ENCODE measurements around the gene AMT.
"Not testable (repeated sequence)": the region's sequence is repeated elsewhere in the genome, so short reads cannot be mapped to it uniquely, and the experiment has no call there.

The AMT gene

DNA sequence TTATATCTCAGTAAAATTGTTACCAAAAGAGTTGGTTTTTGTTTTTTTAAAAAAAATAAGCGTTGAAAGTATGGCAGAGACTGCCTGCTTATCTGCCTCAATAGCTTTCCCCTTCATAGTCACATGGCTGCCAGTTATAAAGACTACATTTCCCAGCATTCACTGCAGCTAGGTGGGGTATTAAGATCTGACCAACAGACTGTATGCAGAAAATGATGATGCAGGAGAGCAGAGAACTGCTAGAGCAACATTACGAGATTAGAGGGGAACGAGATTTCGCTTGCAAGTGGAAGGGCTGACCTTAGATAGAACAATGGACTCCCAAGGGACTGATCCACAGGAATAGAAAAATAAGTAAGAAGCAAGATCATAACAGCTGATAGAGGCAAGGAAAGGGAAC lies 24.8 kb downstream of the AMT start:
- WGBS (ENCODE audit: insufficient coverage) = 97% methylated on average over 4 of the region's 4 CpGs
- Histone ChIP-seq H3K27me3 (replicated peaks in 2 of 5; ENCODE audit: control insufficient read depth in 4 of 5, insufficient read depth in 5 of 5, low read length in 4 of 5) (no peaks in the 10 kb centered on the region), H3K36me3 (ENCODE audit: control insufficient read depth in 4 of 4, insufficient read depth in 4 of 4, low read length in 3 of 4) (peaks cover 5 to 30% (median 17%) of the 10 kb centered on the region in 4 experiments), H3K9me3 (ENCODE audit: control extremely low read depth in 1 of 5, control insufficient read depth in 4 of 5, insufficient read depth in 2 of 5, low read depth in 1 of 5, low read length in 4 of 5) (no peaks in the 10 kb centered on the region), H3K4me1 (ENCODE audit: control extremely low read depth in 1 of 4, control insufficient read depth in 4 of 4, insufficient read depth in 4 of 4, low read length in 3 of 4) (peaks cover 0 to 25% (median 7%) of the 10 kb centered on the region in 4 experiments), H3K4me3 (ENCODE audit: control insufficient read depth in 1 of 7, extremely low read depth in 1 of 7, insufficient read depth in 4 of 7, low read depth in 2 of 7, low read length in 6 of 7) (no peak overlapping the region), H3K27ac (ENCODE audit: insufficient read depth in 1 of 2, low read depth in 1 of 2, low read length in 2 of 2, poor library complexity in 1 of 2, severe bottlenecking in 2 of 2) (peak overlapping the region in 1 of 2 experiments; percentile 32)
- ChIA-PET CTCF (interaction anchor here (1.3 kb wide), 1 partner anchor 18 kb away, joined by 3 read pairs; no protein-coding TSS in a partner anchor), POLR2A (no interaction called here)
- DNase-seq = peak in 2 of 3 donors; percentile 46 to 68

DNA sequence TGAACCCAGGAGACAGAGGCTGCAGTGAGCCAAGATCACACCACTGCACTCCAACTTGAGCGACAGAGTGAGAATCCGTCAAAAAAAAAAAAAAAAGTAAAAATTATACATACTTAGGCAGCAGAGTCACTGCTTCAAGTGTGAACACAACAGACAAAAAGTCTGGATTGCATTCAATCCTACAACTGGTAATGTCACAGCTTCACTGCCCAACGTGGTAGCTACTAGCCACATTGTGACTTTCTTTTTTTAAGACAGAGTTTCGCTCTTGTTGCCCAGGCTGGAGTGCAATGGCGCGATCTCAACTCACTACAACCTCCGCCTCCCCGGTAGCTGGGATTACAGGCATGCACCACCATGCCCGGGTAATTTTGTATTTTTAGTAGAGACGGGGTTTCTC lies 31.0 kb downstream of the AMT start:
- POLR2A ChIA-PET = interaction anchor here (0.6 kb wide), 1 partner anchor 209 kb away, joined by 8 read pairs; no protein-coding TSS in a partner anchor
- CTCF ChIA-PET = interaction anchor here (1.0 kb wide), 1 partner anchor 58 kb away, joined by 5 read pairs; no protein-coding TSS in a partner anchor
- Histone ChIP-seq H3K4me1 (ENCODE audit: control extremely low read depth in 1 of 4, control insufficient read depth in 4 of 4, insufficient read depth in 4 of 4, low read length in 3 of 4) (peaks cover 3 to 12% (median 4%) of the 10 kb centered on the region in 4 experiments), H3K36me3 (ENCODE audit: control insufficient read depth in 4 of 4, insufficient read depth in 4 of 4, low read length in 3 of 4) (peaks cover 4 to 23% (median 19%) of the 10 kb centered on the region in 4 experiments)
- WGBS (ENCODE audit: insufficient coverage) = 98% methylated on average over 5 of the region's 10 CpGs
- not testable (repeated sequence) for H3K27ac ChIP-seq (ENCODE audit: insufficient read depth in 1 of 2, low read depth in 1 of 2, low read length in 2 of 2, poor library complexity in 1 of 2, severe bottlenecking in 2 of 2); DNase-seq; H3K27me3 ChIP-seq (replicated peaks in 2 of 5; ENCODE audit: control insufficient read depth in 4 of 5, insufficient read depth in 5 of 5, low read length in 4 of 5); H3K9me3 ChIP-seq (ENCODE audit: control extremely low read depth in 1 of 5, control insufficient read depth in 4 of 5, insufficient read depth in 2 of 5, low read depth in 1 of 5, low read length in 4 of 5); H3K4me3 ChIP-seq (ENCODE audit: control insufficient read depth in 1 of 7, extremely low read depth in 1 of 7, insufficient read depth in 4 of 7, low read depth in 2 of 7, low read length in 6 of 7)

DNA sequence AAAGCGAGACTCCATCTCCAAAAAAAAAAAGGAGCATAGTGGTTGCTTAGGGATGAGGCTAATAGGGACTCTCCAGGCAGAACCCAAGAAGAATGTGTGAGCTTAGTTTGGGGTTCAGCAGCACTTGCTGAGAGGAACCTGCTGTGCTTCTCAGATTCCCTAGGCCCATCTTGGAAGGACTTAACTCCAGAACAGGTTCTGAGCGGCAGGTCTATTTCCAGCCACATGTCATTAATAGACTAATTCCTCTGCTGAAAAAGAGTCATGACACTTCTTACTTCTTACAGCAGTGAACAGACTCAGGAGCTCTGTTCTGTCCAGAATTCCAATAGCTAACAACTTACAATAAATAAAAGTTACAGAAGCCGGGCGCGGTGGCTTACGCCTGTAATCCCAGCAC lies 33.0 kb downstream of the AMT start:
- Histone ChIP-seq H3K27ac (ENCODE audit: insufficient read depth in 1 of 2, low read depth in 1 of 2, low read length in 2 of 2, poor library complexity in 1 of 2, severe bottlenecking in 2 of 2) (no peak overlapping the region), H3K4me1 (ENCODE audit: control extremely low read depth in 1 of 4, control insufficient read depth in 4 of 4, insufficient read depth in 4 of 4, low read length in 3 of 4) (peaks cover 9 to 14% (median 13%) of the 10 kb centered on the region in 4 experiments), H3K36me3 (ENCODE audit: control insufficient read depth in 4 of 4, insufficient read depth in 4 of 4, low read length in 3 of 4) (peaks cover 0 to 13% (median 7%) of the 10 kb centered on the region in 4 experiments), H3K27me3 (replicated peaks in 2 of 5; ENCODE audit: control insufficient read depth in 4 of 5, insufficient read depth in 5 of 5, low read length in 4 of 5) (no peaks in the 10 kb centered on the region), H3K4me3 (ENCODE audit: control insufficient read depth in 1 of 7, extremely low read depth in 1 of 7, insufficient read depth in 4 of 7, low read depth in 2 of 7, low read length in 6 of 7) (no peak overlapping the region), H3K9me3 (ENCODE audit: control extremely low read depth in 1 of 5, control insufficient read depth in 4 of 5, insufficient read depth in 2 of 5, low read depth in 1 of 5, low read length in 4 of 5) (no peaks in the 10 kb centered on the region)
- POLR2A ChIA-PET = interaction anchor here (0.5 to 1.4 kb wide), 5 partner anchors 15 to 400 kb away, joined by 3 to 6 read pairs (median 4); no protein-coding TSS in a partner anchor
- no peak for DNase-seq
- CTCF ChIA-PET = interaction anchor here (1.2 to 2.0 kb wide), 5 partner anchors 9 to 50 kb away, joined by 3 to 8 read pairs (median 4); partner anchors contain the start of gene USP4
- 100% methylated on average over 2 of the region's 6 CpGs for WGBS (ENCODE audit: insufficient coverage)

DNA sequence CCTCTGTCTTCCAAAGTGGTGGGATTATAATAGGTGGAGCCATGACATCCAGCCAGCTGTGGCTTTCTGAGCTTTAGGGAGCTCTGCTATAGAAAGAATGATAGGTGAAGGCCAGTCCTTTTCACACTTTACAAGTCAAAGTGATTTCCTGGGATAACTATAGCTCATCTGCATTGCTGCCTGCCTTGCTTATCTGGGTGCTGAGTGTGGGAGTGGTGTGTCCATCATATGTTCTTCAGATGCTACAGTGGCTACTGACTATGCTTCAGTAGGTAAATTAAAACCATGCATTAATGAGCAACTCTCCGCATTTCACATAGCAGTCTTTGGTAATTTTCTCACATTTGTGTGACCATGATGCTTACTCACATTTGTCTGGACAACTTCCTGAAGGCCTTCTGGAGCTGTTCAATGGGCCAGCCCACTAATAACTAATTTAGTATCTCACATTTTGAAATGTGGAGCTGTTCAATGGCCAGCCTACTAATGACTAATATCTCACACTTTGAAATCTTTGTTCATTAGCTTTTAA lies 33.9 kb downstream of the AMT start:
- H3K9me3 ChIP-seq (ENCODE audit: control extremely low read depth in 1 of 5, control insufficient read depth in 4 of 5, insufficient read depth in 2 of 5, low read depth in 1 of 5, low read length in 4 of 5) = no peaks in the 10 kb centered on the region
- peaks cover 9 to 14% (median 13%) of the 10 kb centered on the region in 4 experiments for H3K4me1 ChIP-seq (ENCODE audit: control extremely low read depth in 1 of 4, control insufficient read depth in 4 of 4, insufficient read depth in 4 of 4, low read length in 3 of 4)
- WGBS (ENCODE audit: insufficient coverage) = 100% methylated on average over 1 of the region's 1 CpG
- peaks cover 0 to 13% (median 6%) of the 10 kb centered on the region in 4 experiments for H3K36me3 ChIP-seq (ENCODE audit: control insufficient read depth in 4 of 4, insufficient read depth in 4 of 4, low read length in 3 of 4)
- ChIA-PET CTCF (interaction anchor here (1.0 to 2.0 kb wide), 6 partner anchors 11 to 49 kb away, joined by 3 to 8 read pairs (median 4); partner anchors contain the start of gene USP4), POLR2A (interaction anchor here (1.0 to 1.4 kb wide), 2 partner anchors 15 to 16 kb away, joined by 3 read pairs; no protein-coding TSS in a partner anchor)
- H3K4me3 ChIP-seq (ENCODE audit: control insufficient read depth in 1 of 7, extremely low read depth in 1 of 7, insufficient read depth in 4 of 7, low read depth in 2 of 7, low read length in 6 of 7) = no peak overlapping the region
- no peak overlapping the region for H3K27ac ChIP-seq (ENCODE audit: insufficient read depth in 1 of 2, low read depth in 1 of 2, low read length in 2 of 2, poor library complexity in 1 of 2, severe bottlenecking in 2 of 2)
- DNase-seq = no peak
- no peaks in the 10 kb centered on the region for H3K27me3 ChIP-seq (replicated peaks in 2 of 5; ENCODE audit: control insufficient read depth in 4 of 5, insufficient read depth in 5 of 5, low read length in 4 of 5)

DNA sequence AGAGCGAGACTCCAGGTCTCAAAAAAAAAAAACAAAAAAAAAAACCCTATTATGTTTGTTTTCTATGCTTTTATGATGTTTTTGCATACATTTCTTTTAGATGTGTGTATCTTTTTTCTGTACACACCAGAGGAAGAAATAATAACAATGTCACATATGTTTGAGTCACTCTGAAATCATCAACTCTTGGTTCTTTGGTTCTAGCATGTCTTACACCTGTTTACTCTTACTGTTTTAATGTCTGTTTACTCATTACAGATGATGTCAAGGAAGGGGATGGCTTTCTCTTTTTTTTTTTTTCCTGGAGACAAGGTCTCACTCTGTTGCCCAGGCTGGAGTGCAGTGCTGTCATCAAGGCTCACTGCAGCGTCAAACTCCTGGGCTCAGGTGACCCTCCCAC lies 34.6 kb downstream of the AMT start:
- peaks cover 0 to 13% (median 6%) of the 10 kb centered on the region in 4 experiments for H3K36me3 ChIP-seq (ENCODE audit: control insufficient read depth in 4 of 4, insufficient read depth in 4 of 4, low read length in 3 of 4)
- H3K9me3 ChIP-seq (ENCODE audit: control extremely low read depth in 1 of 5, control insufficient read depth in 4 of 5, insufficient read depth in 2 of 5, low read depth in 1 of 5, low read length in 4 of 5) = no peaks in the 10 kb centered on the region
- WGBS (ENCODE audit: insufficient coverage) = 86% methylated on average over 1 of the region's 2 CpGs
- no peak for DNase-seq
- no peaks in the 10 kb centered on the region for H3K27me3 ChIP-seq (replicated peaks in 2 of 5; ENCODE audit: control insufficient read depth in 4 of 5, insufficient read depth in 5 of 5, low read length in 4 of 5)
- H3K27ac ChIP-seq (ENCODE audit: insufficient read depth in 1 of 2, low read depth in 1 of 2, low read length in 2 of 2, poor library complexity in 1 of 2, severe bottlenecking in 2 of 2) = no peak overlapping the region
- no peak overlapping the region for H3K4me3 ChIP-seq (ENCODE audit: control insufficient read depth in 1 of 7, extremely low read depth in 1 of 7, insufficient read depth in 4 of 7, low read depth in 2 of 7, low read length in 6 of 7)
- POLR2A ChIA-PET = no interaction called here
- peaks cover 9 to 14% (median 13%) of the 10 kb centered on the region in 4 experiments for H3K4me1 ChIP-seq (ENCODE audit: control extremely low read depth in 1 of 4, control insufficient read depth in 4 of 4, insufficient read depth in 4 of 4, low read length in 3 of 4)
- CTCF ChIA-PET = interaction anchor here (1.4 to 2.0 kb wide), 3 partner anchors 15 to 48 kb away, joined by 3 to 8 read pairs (median 7); partner anchors contain the start of gene USP4

DNA sequence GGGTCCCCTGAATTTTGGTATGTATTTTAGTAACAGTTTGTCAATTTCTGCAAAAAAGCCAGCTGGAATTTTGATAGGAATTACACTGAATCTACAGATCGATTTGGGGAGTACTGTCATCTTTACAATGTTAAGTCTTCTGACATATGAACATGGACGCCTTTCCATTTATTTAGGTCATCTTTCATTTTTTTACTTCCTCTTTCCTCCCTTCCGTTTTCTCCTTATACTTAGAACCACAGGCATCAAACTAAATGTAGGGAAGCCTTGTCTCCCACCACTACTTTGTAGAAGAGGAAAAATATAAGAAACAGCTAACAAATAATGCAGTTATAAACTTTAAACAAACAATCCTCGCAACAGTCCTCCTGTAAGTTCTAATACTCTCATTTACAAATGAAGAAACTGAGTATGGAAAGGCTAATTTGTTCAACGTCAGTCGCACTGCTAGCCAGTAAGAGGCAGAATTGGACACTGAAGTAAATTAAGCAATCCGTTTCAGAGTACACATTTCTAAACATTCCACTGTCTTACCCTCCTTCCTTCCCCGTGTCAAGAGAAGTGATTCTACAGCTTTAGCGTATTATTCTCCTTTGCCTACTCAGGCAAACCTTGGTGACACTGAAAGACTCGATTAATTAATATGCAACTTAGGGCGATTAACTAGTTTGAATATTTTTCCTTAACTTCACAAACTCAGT lies 36.1 kb downstream of the AMT start:
- Histone ChIP-seq H3K27me3 (replicated peaks in 2 of 5; ENCODE audit: control insufficient read depth in 4 of 5, insufficient read depth in 5 of 5, low read length in 4 of 5) (no peaks in the 10 kb centered on the region), H3K4me1 (ENCODE audit: control extremely low read depth in 1 of 4, control insufficient read depth in 4 of 4, insufficient read depth in 4 of 4, low read length in 3 of 4) (peaks cover 9 to 14% (median 13%) of the 10 kb centered on the region in 4 experiments), H3K4me3 (ENCODE audit: control insufficient read depth in 1 of 7, extremely low read depth in 1 of 7, insufficient read depth in 4 of 7, low read depth in 2 of 7, low read length in 6 of 7) (peak overlapping the region in 2 of 7 experiments; percentile 38 to 48), H3K36me3 (ENCODE audit: control insufficient read depth in 4 of 4, insufficient read depth in 4 of 4, low read length in 3 of 4) (peaks cover 0 to 13% (median 6%) of the 10 kb centered on the region in 4 experiments), H3K9me3 (ENCODE audit: control extremely low read depth in 1 of 5, control insufficient read depth in 4 of 5, insufficient read depth in 2 of 5, low read depth in 1 of 5, low read length in 4 of 5) (no peaks in the 10 kb centered on the region), H3K27ac (ENCODE audit: insufficient read depth in 1 of 2, low read depth in 1 of 2, low read length in 2 of 2, poor library complexity in 1 of 2, severe bottlenecking in 2 of 2) (no peak overlapping the region)
- ChIA-PET POLR2A (interaction anchor here (1.0 kb wide), 1 partner anchor 13 kb away, joined by 3 read pairs; no protein-coding TSS in a partner anchor), CTCF (interaction anchor here (0.9 to 1.8 kb wide), 2 partner anchors 13 to 22 kb away, joined by 3 to 4 read pairs; no protein-coding TSS in a partner anchor)
- WGBS (ENCODE audit: insufficient coverage) = 58% methylated on average over 6 of the region's 11 CpGs
- peak in 2 of 3 donors; percentile 34 to 37 for DNase-seq

Data from common myeloid progenitor, CD34-positive (primary cell).